HT-29 (cell line): ENCODE measurements around the gene SDHAF1. TPM values are rescaled to one million over a fixed set of nuclear protein-coding genes. Genes with fewer than 3 reads are reported as not detected.
"Not testable (repeated sequence)": the region's sequence is repeated elsewhere in the genome, so short reads cannot be mapped to it uniquely, and the experiment has no call there.

Experiments used
- DNase-seq: peaks from one replicate; pipeline ENCODE4 v3.0.0-alpha.2; 2015; ENCODE audit warnings: low spot score
- total RNA-seq: library from RNA; depleted of rRNA; stranded (reverse); fragments of >200 nt; shearing (Covaris generic); gene quantifications from 2 replicates; pipeline ENCODE4 v1.2.3, GENCODE V29; 2014; rRNA removed

SDHAF1 gene
- 70.6 and 70.7 TPM in 2 replicates for total RNA-seq

- peak; percentile 99 for DNase-seq
These were observed at the start of gene SDHAF1 for GRCh38 chr19:35995048-35995993. SDHAF1 (plus strand) TSS chr19:35995188; CDS start chr19:35995275, 87 bp downstream.

GRCh38 chr19:35946203-35946602, 48.8 kb upstream of the SDHAF1 start:
- DNase-seq, result no peak

- no peak for DNase-seq
These were observed 45.9 kb upstream of the SDHAF1 start for GRCh38 chr19:35949131-35949530.

GRCh38 chr19:35955881-35956634, 38.9 kb upstream of the SDHAF1 start:
- no peak for DNase-seq

GRCh38 chr19:35957411-35957810, 37.6 kb upstream of the SDHAF1 start:
- not testable (repeated sequence) for DNase-seq

- no peak for DNase-seq
These were observed 36.3 kb upstream of the SDHAF1 start for GRCh38 chr19:35958660-35959039.

- no peak for DNase-seq
These were observed 35.7 kb upstream of the SDHAF1 start for GRCh38 chr19:35959040-35959967.

GRCh38 chr19:35959968-35960320, 35.0 kb upstream of the SDHAF1 start:
- no peak for DNase-seq

- DNase-seq, result no peak
These were observed 34.5 kb upstream of the SDHAF1 start for GRCh38 chr19:35960432-35960972.

GRCh38 chr19:35963514-35963913, 31.5 kb upstream of the SDHAF1 start:
- DNase-seq, result peak; percentile 56

- no peak for DNase-seq
These were observed 28.2 kb upstream of the SDHAF1 start for GRCh38 chr19:35966771-35967170.

- no peak for DNase-seq
These were observed 21.5 kb upstream of the SDHAF1 start for GRCh38 chr19:35973487-35973886.

- DNase-seq, result peak; percentile 49
These were observed 19.3 kb upstream of the SDHAF1 start for GRCh38 chr19:35975608-35976214.

- peak; percentile 40 for DNase-seq
These were observed 17.4 kb upstream of the SDHAF1 start for GRCh38 chr19:35977446-35978222.

GRCh38 chr19:35978271-35978670, 16.7 kb upstream of the SDHAF1 start:
- DNase-seq, result no peak

- no peak for DNase-seq
These were observed 16.1 kb upstream of the SDHAF1 start for GRCh38 chr19:35978832-35979365.

GRCh38 chr19:35980997-35981396, 14.0 kb upstream of the SDHAF1 start:
- not testable (repeated sequence) for DNase-seq

- no peak for DNase-seq
These were observed 11.8 kb upstream of the SDHAF1 start for GRCh38 chr19:35983177-35983576.

- no peak for DNase-seq
These were observed 8.9 kb upstream of the SDHAF1 start for GRCh38 chr19:35986111-35986510.
